Activated T-helper 2 cell treated with anti-CD3 and anti-CD28 coated beads, Interferon-gamma antibody, Interleukin-2, Interleukin-4, amounts not matched to agents 10 μg/mL and 5 μg/mL and 100 μg/mL, durations not matched to agents 14 hours and 24 hours and 36 hours (primary cell): Measurements from ENCODE around the gene WDR91. TPM values are rescaled to one million over a fixed set of nuclear protein-coding genes. Genes with fewer than 3 reads are reported as not detected.
"Not testable (repeated sequence)": the region's sequence is repeated elsewhere in the genome, so short reads cannot be mapped to it uniquely, and the experiment has no call there.

Experiments
- DNase-seq: peaks from one replicate; pipeline ENCODE4 v3.0.0; 2021; ENCODE audit warnings: low spot score
- H3K27ac Mint-ChIP-seq: one replicate; pipeline ENCODE4 v1.8.0; 2021; ENCODE audit warnings: mixed read lengths
- H3K27me3 Mint-ChIP-seq: one replicate; pipeline ENCODE4 v1.8.0; 2021; ENCODE audit warnings: low read depth, mixed read lengths
- H3K36me3 Mint-ChIP-seq: one replicate; pipeline ENCODE4 v1.8.0; 2021; ENCODE audit warnings: low read depth, mixed read lengths
- H3K4me1 Mint-ChIP-seq: one replicate; pipeline ENCODE4 v1.8.0; 2021; ENCODE audit warnings: low read depth, mixed read lengths
- H3K4me3 Mint-ChIP-seq: one replicate; pipeline ENCODE4 v1.8.0; 2021; ENCODE audit warnings: low read depth, mild to moderate bottlenecking, moderate library complexity, mixed read lengths
- H3K9me3 Mint-ChIP-seq: one replicate; pipeline ENCODE4 v1.8.0; 2021; ENCODE audit warnings: mixed read lengths
- intact Hi-C: fragments of 100-400 bp; cut with micrococcal nuclease; formaldehyde crosslinking; loops from one replicate; pipeline ENCODE4 v1.15.1; 2023
- total RNA-seq: library from RNA; stranded (reverse); gene quantifications from 2 replicates; pipeline ENCODE4 v1.2.3, GENCODE V29; 2022

The WDR91 gene
- total RNA-seq, 1 donor from 2014 or later: 19.2 TPM

DNA sequence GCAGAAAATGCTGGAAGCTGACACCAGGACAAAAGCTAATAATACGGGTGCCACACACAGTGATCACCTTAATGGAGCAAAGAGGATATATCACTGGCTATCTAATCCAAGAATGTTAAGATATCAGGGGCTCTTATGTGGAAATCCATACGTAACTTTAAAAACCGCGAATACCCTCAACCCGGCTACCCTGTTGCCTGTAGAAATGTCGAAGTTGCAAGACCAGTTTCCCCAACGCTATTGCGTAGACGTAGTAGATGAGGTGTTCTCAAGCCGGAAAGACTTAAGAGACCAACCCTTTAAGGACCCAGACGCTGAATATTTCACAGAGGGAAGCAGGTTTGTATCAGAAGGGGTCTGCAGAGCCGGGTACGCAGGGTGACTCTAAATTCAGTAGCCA is 33.0 kb downstream of the WDR91 start:
- no peak for DNase-seq
- Mint-ChIP-seq H3K9me3 (peaks cover 29% of the 10 kb centered on the region), H3K27ac (no peak overlapping the region), H3K36me3 (peaks cover 38% of the 10 kb centered on the region), H3K27me3 (no peaks in the 10 kb centered on the region), H3K4me1 (peaks cover 2% of the 10 kb centered on the region), H3K4me3 (no peak overlapping the region)
- intact Hi-C loops: loop anchor here (10.0 kb wide), 2 partner anchors 444 to 744 kb away; no protein-coding TSS in a partner anchor

DNA sequence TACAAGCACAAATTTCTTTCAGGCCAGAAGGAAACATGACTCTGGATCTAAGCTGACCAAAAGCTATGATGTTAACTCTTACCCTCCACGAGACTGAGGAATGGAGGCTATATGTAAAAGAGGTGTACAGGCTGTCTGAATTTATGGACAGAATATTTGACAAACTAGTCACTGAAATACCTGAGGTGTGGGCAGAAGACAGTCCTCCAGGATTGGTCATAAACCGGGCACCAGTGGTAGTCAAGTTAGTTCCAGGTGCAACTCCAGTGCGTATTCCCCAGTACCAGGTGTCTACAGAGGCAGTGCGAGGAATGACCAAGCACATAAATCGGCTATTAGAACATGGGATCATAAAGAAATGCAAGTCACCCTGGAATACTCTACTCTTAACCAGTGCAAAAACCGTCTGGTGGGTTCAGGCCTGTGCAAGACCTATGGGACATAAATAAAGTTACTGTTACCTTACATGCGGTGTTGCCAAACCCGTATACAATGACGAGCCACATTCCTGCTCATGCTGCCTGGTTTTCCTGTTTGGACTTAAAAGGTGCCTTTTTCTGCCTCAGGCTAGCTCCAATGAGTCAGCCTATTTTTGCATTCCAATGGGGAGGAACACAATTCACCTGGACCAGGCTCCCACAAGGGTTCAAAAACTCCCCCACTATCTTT is 34.2 kb downstream of the WDR91 start:
- Mint-ChIP-seq H3K4me1 (peaks cover 3% of the 10 kb centered on the region), H3K27me3 (no peaks in the 10 kb centered on the region), H3K4me3 (no peak overlapping the region), H3K27ac (no peak overlapping the region), H3K36me3 (peaks cover 26% of the 10 kb centered on the region), H3K9me3 (peaks cover 24% of the 10 kb centered on the region)
- DNase-seq: no peak
- intact Hi-C loops: loop anchor here (10.0 kb wide), 2 partner anchors 442 to 742 kb away; no protein-coding TSS in a partner anchor

- H3K27ac Mint-ChIP-seq: no peak overlapping the region
- peaks cover 13% of the 10 kb centered on the region for H3K36me3 Mint-ChIP-seq
- H3K27me3 Mint-ChIP-seq: no peaks in the 10 kb centered on the region
- peaks cover 13% of the 10 kb centered on the region for H3K9me3 Mint-ChIP-seq
- H3K4me3 Mint-ChIP-seq: no peak overlapping the region
- DNase-seq: no peak
- intact Hi-C loops: loop anchor here (10.0 kb wide), 2 partner anchors 441 to 741 kb away; no protein-coding TSS in a partner anchor
- H3K4me1 Mint-ChIP-seq: peaks cover 7% of the 10 kb centered on the region
These were observed 35.4 kb downstream of the WDR91 start for GRCh38 chr7:135175931-135176330.

DNA sequence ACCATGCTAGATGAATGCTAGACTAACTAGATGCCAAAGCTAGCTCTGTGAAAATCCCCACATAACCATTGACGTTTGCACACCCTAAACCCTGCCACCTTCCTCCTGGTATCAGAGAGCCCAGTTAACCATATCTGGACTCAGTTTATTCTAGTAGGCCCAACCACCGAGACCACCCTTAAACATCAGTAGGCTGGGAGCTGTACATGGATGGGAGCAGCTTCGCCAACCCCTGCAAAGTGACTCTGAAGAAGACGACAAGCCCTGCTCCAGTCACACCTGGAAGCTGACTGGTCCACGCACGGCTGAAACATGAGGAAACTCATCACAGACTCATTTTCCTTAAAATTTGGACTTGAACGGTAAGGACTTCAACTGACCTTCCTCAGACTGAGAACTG is 36.4 kb downstream of the WDR91 start:
- Mint-ChIP-seq H3K36me3 (peaks cover 3% of the 10 kb centered on the region), H3K4me1 (peaks cover 6% of the 10 kb centered on the region), H3K9me3 (peaks cover 5% of the 10 kb centered on the region), H3K27ac (no peak overlapping the region), H3K4me3 (no peak overlapping the region), H3K27me3 (no peaks in the 10 kb centered on the region)
- intact Hi-C loops: loop anchor here (5.0 to 10.0 kb wide), 4 partner anchors 382 to 740 kb away; partner anchors contain the start of genes NUP205 and STMP1
- peak; percentile 3 for DNase-seq

- peak; percentile 6 for DNase-seq
- not testable (repeated sequence) for H3K27ac Mint-ChIP-seq, H3K27me3 Mint-ChIP-seq, H3K9me3 Mint-ChIP-seq, H3K4me3 Mint-ChIP-seq
- H3K4me1 Mint-ChIP-seq: peaks cover 16% of the 10 kb centered on the region
- intact Hi-C loops: loop anchor here (5.0 to 10.0 kb wide), 4 partner anchors 383 to 739 kb away; partner anchors contain the start of genes NUP205 and STMP1
- H3K36me3 Mint-ChIP-seq: peaks cover 13% of the 10 kb centered on the region
These were observed 37.4 kb downstream of the WDR91 start for GRCh38 chr7:135173916-135174315.

- H3K27ac Mint-ChIP-seq: peak overlapping the region; percentile 70
- not testable (repeated sequence) for H3K27me3 Mint-ChIP-seq, H3K9me3 Mint-ChIP-seq
- DNase-seq: peak; percentile 8
- peak overlapping the region; percentile 61 for H3K4me3 Mint-ChIP-seq
- H3K36me3 Mint-ChIP-seq: peaks cover 34% of the 10 kb centered on the region
- H3K4me1 Mint-ChIP-seq: peaks cover 33% of the 10 kb centered on the region
- intact Hi-C loops: loop anchor here (2.0 to 10.0 kb wide), 5 partner anchors 39 to 737 kb away; partner anchors contain the start of genes NUP205, STMP1 and WDR91
These were observed 39.6 kb downstream of the WDR91 start for GRCh38 chr7:135171581-135172291.

DNA sequence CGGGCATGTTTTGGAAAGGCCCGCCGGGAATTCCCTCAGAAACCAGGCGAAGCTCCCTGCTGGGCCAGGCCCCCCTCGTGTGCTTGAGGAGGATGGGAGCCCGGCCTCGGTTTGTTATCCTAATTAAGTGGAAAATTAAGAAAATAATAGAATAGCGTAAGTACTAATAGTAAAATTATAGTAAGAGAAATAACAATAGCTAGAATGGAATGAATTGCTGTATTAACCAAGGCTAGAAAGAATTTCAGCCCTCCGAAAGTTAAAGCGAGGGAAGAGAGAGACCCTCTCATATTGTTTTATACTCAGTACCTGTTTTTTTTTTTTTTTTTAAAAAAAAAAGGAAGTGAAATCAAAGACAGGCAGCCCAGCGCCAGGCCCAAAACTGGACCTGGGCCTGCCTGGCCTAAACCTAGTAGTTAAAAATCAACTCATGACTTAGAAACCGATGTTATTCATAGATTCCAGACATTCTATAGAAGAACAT is 40.3 kb downstream of the WDR91 start:
- H3K4me1 Mint-ChIP-seq: peaks cover 33% of the 10 kb centered on the region
- peak overlapping the region; percentile 92 for H3K27ac Mint-ChIP-seq
- intact Hi-C loops: loop anchor here (1.0 to 10.0 kb wide), 6 partner anchors 23 to 736 kb away; partner anchors contain the start of genes NUP205, STMP1, TMEM140 and WDR91
- H3K27me3 Mint-ChIP-seq, DNase-seq, H3K9me3 Mint-ChIP-seq: not testable (repeated sequence)
- peak overlapping the region; percentile 85 for H3K4me3 Mint-ChIP-seq
- peaks cover 38% of the 10 kb centered on the region for H3K36me3 Mint-ChIP-seq

DNA sequence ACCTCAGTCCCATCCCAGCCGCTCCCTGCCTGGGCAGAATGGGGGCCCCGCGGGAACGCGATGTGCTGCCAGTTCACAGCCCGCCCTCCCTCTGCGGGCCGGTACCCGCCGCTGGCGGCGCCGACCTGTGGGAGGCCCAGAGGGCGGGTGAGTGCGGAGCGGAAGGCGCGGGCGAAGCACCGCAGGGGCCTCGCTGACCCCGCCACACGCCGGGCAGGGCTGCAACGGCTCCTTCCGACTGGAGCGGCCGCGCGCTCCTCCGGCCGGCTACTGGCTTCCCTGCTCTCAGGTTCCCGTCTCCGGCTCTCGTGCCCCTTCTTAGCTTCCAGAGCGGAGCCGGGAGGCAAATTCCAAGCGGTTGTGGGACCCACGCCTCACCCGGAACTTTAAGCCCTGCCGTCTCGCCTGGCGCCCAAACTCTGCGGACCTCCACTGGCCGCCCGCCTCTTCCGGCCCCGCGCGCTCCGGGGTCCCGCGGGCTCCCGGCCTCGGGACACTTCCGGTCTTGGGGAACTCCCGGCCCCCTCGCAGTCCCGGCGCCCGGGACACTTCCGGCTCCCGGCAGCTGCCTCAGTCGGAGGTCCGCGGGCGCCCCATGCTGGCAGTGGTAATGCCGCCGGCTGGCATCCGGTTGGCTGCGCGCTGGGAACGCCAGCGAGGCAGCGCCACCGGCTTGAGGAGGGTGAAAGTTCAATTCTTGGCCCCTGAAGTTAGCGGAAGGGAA is 40.9 kb downstream of the WDR91 start, which contains the start of gene CYREN:
Gene CYREN (minus strand): TSS at position 434 of the 724 bp plus-strand sequence. CDS start 1,785 bp downstream, outside the sequence.
- intact Hi-C loops: loop anchor here (1.0 to 10.0 kb wide), 6 partner anchors 22 to 736 kb away; partner anchors contain the start of genes NUP205, STMP1, TMEM140 and WDR91
- Mint-ChIP-seq H3K4me1 (peaks cover 33% of the 10 kb centered on the region), H3K27ac (peak within 1 kb of the TSS; percentile 95), H3K27me3 (no peaks in the 10 kb centered on the region), H3K4me3 (peak within 1 kb of the TSS; percentile 95), H3K36me3 (peaks cover 44% of the 10 kb centered on the region), H3K9me3 (no peaks in the 10 kb centered on the region)
- peak; percentile 82 for DNase-seq

DNA sequence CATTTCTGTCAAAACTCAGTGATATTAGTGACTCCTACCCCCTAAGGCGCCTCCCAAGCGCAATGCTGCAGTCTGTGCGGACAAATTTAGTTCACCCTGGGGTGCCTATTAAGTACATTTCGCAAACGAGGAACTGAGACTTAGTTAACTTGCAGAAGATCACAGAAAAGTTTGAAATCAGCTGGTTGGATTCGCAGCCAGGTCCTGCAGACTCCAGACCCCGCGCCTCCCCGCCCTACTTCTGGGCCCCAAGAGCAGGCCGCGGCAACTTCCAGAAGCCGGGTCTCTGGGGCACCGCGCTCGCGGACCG is 41.4 kb downstream of the WDR91 start:
- peak overlapping the region; percentile 95 for H3K27ac Mint-ChIP-seq

GRCh38 chr7:135169141-135169963 is 42.0 kb downstream of the WDR91 start:
- intact Hi-C loops: loop anchor here (1.0 to 2.0 kb wide), 2 partner anchors 183 to 523 kb away; partner anchors contain the start of genes AGBL3 and BPGM
- Mint-ChIP-seq H3K4me3 (peak overlapping the region; percentile 95), H3K36me3 (peaks cover 55% of the 10 kb centered on the region), H3K4me1 (peaks cover 33% of the 10 kb centered on the region), H3K27ac (peak overlapping the region; percentile 95), H3K27me3 (no peaks in the 10 kb centered on the region), H3K9me3 (no peaks in the 10 kb centered on the region)
- peak; percentile 40 for DNase-seq

More for the DNA sequence above, 41.4 kb downstream of the WDR91 start:
- Mint-ChIP-seq H3K4me1 (peaks cover 33% of the 10 kb centered on the region), H3K36me3 (peaks cover 49% of the 10 kb centered on the region), H3K9me3 (no peaks in the 10 kb centered on the region), H3K27me3 (no peaks in the 10 kb centered on the region), H3K4me3 (peak overlapping the region; percentile 95)
- no peak for DNase-seq
- intact Hi-C loops: loop anchor here (1.0 to 10.0 kb wide), 8 partner anchors 22 to 735 kb away; partner anchors contain the start of genes AGBL3, BPGM, NUP205 and STMP1

- no peak for DNase-seq
- peaks cover 62% of the 10 kb centered on the region for H3K36me3 Mint-ChIP-seq
- H3K4me1 Mint-ChIP-seq: peaks cover 33% of the 10 kb centered on the region
These were observed 42.7 kb downstream of the WDR91 start for GRCh38 chr7:135168489-135169140.

More at GRCh38 chr7:135168489-135169140, 42.7 kb downstream of the WDR91 start:
- peak overlapping the region; percentile 95 for H3K27ac Mint-ChIP-seq
- H3K4me3 Mint-ChIP-seq: peak overlapping the region; percentile 95
- no peaks in the 10 kb centered on the region for H3K27me3 Mint-ChIP-seq
- H3K9me3 Mint-ChIP-seq: no peaks in the 10 kb centered on the region
- intact Hi-C loops: loop anchor here (1.0 to 2.0 kb wide), 2 partner anchors 182 to 522 kb away; partner anchors contain the start of genes AGBL3 and BPGM
